ENCODE data around the gene SMYD3. TPM values are rescaled to one million over a fixed set of nuclear protein-coding genes. Genes with fewer than 3 reads are reported as not detected.
"Not testable (repeated sequence)": the region's sequence is repeated elsewhere in the genome, so short reads cannot be mapped to it uniquely, and the experiment has no call there.

The SMYD3 gene
- total and polyA plus RNA-seq, 5 donors from 2014 or later, result 17.7 to 36.6 (median 28.9) TPM

DNA sequence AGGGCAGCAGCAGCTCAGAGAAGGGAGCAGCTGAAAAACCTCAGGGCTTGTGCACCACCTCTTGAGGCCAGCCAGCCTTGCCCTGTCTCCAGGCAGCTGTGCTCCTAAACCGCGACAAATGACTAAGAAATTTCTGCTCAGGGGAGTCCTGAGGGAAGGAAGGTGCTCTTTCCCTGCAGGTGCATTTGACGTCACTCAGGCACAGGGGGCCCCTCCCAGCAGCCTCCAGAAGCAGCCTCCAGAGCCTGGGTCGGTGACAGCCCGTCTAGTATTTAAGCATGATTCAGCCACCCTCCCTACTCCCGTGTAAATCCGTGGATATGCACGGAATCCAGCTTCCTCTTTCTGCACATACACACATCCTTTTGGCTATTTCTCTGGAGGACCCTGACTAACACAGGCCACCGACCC, 791.8 kb downstream of the SMYD3 start:
- no peak overlapping the region for H3K27ac Mint-ChIP-seq
- DNase-seq, result no peak
- no peaks in the 10 kb centered on the region for H3K4me1 Mint-ChIP-seq
- Histone ChIP-seq H3K36me3 (ENCODE audit: control insufficient read depth, insufficient read depth, low read length) (no peaks in the 10 kb centered on the region), H3K27ac (ENCODE audit: insufficient read depth, low read length, poor library complexity, severe bottlenecking) (no peak overlapping the region), H3K4me1 (ENCODE audit: control insufficient read depth, insufficient read depth, low read length, poor library complexity, severe bottlenecking) (no peaks in the 10 kb centered on the region), H3K27me3 (ENCODE audit: control insufficient read depth, insufficient read depth, low read length) (no peaks in the 10 kb centered on the region), H3K9me3 (ENCODE audit: control insufficient read depth in 2 of 2, low read length in 2 of 2) (no peaks in the 10 kb centered on the region), H3K4me3 (ENCODE audit: low read depth, low read length) (no peak overlapping the region)
- H3K9me3 Mint-ChIP-seq, result peaks cover 0 to 2% (median 0%) of the 10 kb centered on the region in 7 donors
- H3K27me3 Mint-ChIP-seq, result peaks cover 7% of the 10 kb centered on the region
- ATAC-seq (ENCODE audit: low read depth in 2 of 2), result no peak
- no peak overlapping the region for H3K4me3 Mint-ChIP-seq
- H3K36me3 Mint-ChIP-seq, result no peaks in the 10 kb centered on the region

DNA sequence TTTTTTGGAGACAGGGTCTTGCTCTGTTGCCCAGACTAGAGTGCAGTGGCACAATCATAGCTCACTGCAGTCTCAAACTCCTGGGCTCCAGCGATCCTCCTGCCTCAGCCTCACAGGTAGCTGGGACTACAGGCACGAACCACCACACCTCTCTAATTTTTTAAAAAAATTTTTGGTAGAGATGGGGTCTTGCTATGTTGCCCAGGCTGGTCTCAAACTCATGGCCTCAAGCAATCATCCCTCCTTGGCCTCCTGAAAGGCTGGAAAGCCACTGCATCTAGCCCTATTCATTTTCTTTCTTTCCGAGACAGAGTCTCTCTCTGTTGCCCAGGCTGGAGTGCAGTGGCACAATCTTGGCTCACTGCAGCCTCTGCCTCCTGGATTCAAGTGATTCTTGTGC, 793.1 kb downstream of the SMYD3 start:
- not testable (repeated sequence) for H3K4me3 Mint-ChIP-seq; DNase-seq; H3K4me1 ChIP-seq (ENCODE audit: control insufficient read depth, insufficient read depth, low read length, poor library complexity, severe bottlenecking); ATAC-seq (ENCODE audit: low read depth in 2 of 2); H3K4me3 ChIP-seq (ENCODE audit: low read depth, low read length); H3K27ac Mint-ChIP-seq; H3K36me3 ChIP-seq (ENCODE audit: control insufficient read depth, insufficient read depth, low read length); H3K27me3 ChIP-seq (ENCODE audit: control insufficient read depth, insufficient read depth, low read length); H3K4me1 Mint-ChIP-seq; H3K27me3 Mint-ChIP-seq; H3K27ac ChIP-seq (ENCODE audit: insufficient read depth, low read length, poor library complexity, severe bottlenecking); H3K36me3 Mint-ChIP-seq; H3K9me3 ChIP-seq (ENCODE audit: control insufficient read depth in 2 of 2, low read length in 2 of 2); H3K9me3 Mint-ChIP-seq

DNA sequence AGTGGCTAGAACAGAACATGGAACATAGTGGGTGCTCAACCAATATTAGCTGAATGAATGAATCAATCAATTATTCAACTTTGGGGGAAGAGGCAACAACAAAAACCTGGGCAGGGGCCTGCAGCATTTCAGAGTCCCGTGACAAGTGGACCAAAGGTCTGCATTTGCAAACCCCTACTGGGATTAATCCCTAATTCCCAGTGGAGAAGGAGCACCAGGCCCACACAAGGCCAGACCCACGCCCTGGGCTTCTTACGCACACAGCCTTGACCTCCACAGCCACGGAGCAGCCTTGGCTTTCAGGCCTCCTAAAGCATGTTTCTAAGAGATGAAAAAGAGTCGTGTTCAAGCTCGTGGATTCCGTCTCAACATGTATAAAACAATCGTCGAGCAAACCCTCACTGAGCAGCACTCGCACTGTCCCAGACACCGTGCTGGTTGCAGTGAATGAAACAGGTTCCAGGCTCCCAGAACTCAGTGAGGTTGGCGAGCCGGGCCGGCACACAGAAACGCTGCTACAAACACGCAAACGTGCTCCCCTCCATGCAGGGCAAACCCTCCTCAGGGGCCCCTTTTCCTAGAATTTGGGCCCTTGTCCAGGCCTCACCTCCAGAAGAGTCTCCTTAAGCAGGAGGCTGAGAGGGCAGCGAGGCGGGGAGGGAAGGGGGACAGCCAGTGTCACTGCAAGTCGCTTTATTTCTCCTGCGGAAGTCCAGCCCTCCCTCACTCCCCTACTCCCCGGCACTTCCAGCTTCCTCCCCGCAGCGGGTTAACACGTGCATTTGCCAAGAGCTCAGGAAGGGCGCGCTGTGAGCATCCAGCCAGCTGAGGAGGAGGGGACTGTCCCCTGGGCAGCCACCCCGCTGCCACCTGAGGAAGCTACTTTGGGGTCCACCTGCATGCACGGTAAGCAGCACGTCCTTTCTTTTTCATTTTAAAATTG, 795.8 kb downstream of the SMYD3 start:
- Mint-ChIP-seq H3K36me3 (no peaks in the 10 kb centered on the region), H3K27ac (no peak overlapping the region), H3K4me1 (no peaks in the 10 kb centered on the region), H3K9me3 (no peaks in the 10 kb centered on the region), H3K27me3 (no peaks in the 10 kb centered on the region), H3K4me3 (no peak overlapping the region)
- Histone ChIP-seq H3K4me1 (ENCODE audit: control insufficient read depth, insufficient read depth, low read length, poor library complexity, severe bottlenecking) (no peaks in the 10 kb centered on the region), H3K36me3 (ENCODE audit: control insufficient read depth, insufficient read depth, low read length) (no peaks in the 10 kb centered on the region), H3K27ac (ENCODE audit: insufficient read depth, low read length, poor library complexity, severe bottlenecking) (no peak overlapping the region), H3K27me3 (ENCODE audit: control insufficient read depth, insufficient read depth, low read length) (no peaks in the 10 kb centered on the region), H3K9me3 (ENCODE audit: control insufficient read depth in 2 of 2, low read length in 2 of 2) (no peaks in the 10 kb centered on the region), H3K4me3 (ENCODE audit: low read depth, low read length) (no peak overlapping the region)
- DNase-seq, result no peak
- ATAC-seq (ENCODE audit: low read depth in 2 of 2), result no peak

GRCh38 chr1:245707941-245708340, 799.1 kb downstream of the SMYD3 start:
- Mint-ChIP-seq H3K27ac (no peak overlapping the region), H3K27me3 (no peaks in the 10 kb centered on the region), H3K9me3 (no peaks in the 10 kb centered on the region), H3K4me3 (no peak overlapping the region), H3K4me1 (no peaks in the 10 kb centered on the region), H3K36me3 (no peaks in the 10 kb centered on the region)
- Histone ChIP-seq H3K9me3 (ENCODE audit: control insufficient read depth in 2 of 2, low read length in 2 of 2) (no peaks in the 10 kb centered on the region), H3K27ac (ENCODE audit: insufficient read depth, low read length, poor library complexity, severe bottlenecking) (no peak overlapping the region), H3K27me3 (ENCODE audit: control insufficient read depth, insufficient read depth, low read length) (no peaks in the 10 kb centered on the region), H3K4me3 (ENCODE audit: low read depth, low read length) (no peak overlapping the region), H3K36me3 (ENCODE audit: control insufficient read depth, insufficient read depth, low read length) (no peaks in the 10 kb centered on the region), H3K4me1 (ENCODE audit: control insufficient read depth, insufficient read depth, low read length, poor library complexity, severe bottlenecking) (no peaks in the 10 kb centered on the region)
- ATAC-seq (ENCODE audit: low read depth in 2 of 2), result no peak
- DNase-seq, result no peak

- H3K27ac ChIP-seq (ENCODE audit: insufficient read depth, low read length, poor library complexity, severe bottlenecking), result no peak overlapping the region
- H3K36me3 Mint-ChIP-seq, result no peaks in the 10 kb centered on the region
- H3K27me3 Mint-ChIP-seq, result no peaks in the 10 kb centered on the region
- H3K27ac Mint-ChIP-seq, result no peak overlapping the region
- H3K36me3 ChIP-seq (ENCODE audit: control insufficient read depth, insufficient read depth, low read length), result no peaks in the 10 kb centered on the region
- no peaks in the 10 kb centered on the region for H3K4me1 Mint-ChIP-seq
- no peaks in the 10 kb centered on the region for H3K27me3 ChIP-seq (ENCODE audit: control insufficient read depth, insufficient read depth, low read length)
- no peaks in the 10 kb centered on the region for H3K4me1 ChIP-seq (ENCODE audit: control insufficient read depth, insufficient read depth, low read length, poor library complexity, severe bottlenecking)
- peaks cover 0 to 2% (median 0%) of the 10 kb centered on the region in 7 donors for H3K9me3 Mint-ChIP-seq
- DNase-seq (no peak), ATAC-seq (ENCODE audit: low read depth in 2 of 2) (no peak)
- H3K4me3 Mint-ChIP-seq, result no peak overlapping the region
- H3K4me3 ChIP-seq (ENCODE audit: low read depth, low read length), result no peak overlapping the region
- no peaks in the 10 kb centered on the region for H3K9me3 ChIP-seq (ENCODE audit: control insufficient read depth in 2 of 2, low read length in 2 of 2)
These were observed 802.3 kb downstream of the SMYD3 start for GRCh38 chr1:245704765-245705164.

GRCh38 chr1:245704341-245704740, 802.7 kb downstream of the SMYD3 start:
- Histone ChIP-seq H3K9me3 (ENCODE audit: control insufficient read depth in 2 of 2, low read length in 2 of 2) (no peaks in the 10 kb centered on the region), H3K27me3 (ENCODE audit: control insufficient read depth, insufficient read depth, low read length) (no peaks in the 10 kb centered on the region), H3K4me1 (ENCODE audit: control insufficient read depth, insufficient read depth, low read length, poor library complexity, severe bottlenecking) (no peaks in the 10 kb centered on the region), H3K4me3 (ENCODE audit: low read depth, low read length) (no peak overlapping the region), H3K27ac (ENCODE audit: insufficient read depth, low read length, poor library complexity, severe bottlenecking) (no peak overlapping the region), H3K36me3 (ENCODE audit: control insufficient read depth, insufficient read depth, low read length) (no peaks in the 10 kb centered on the region)
- Mint-ChIP-seq H3K4me1 (no peaks in the 10 kb centered on the region), H3K9me3 (peaks cover 0 to 2% (median 0%) of the 10 kb centered on the region in 7 donors), H3K27ac (no peak overlapping the region), H3K36me3 (no peaks in the 10 kb centered on the region), H3K4me3 (no peak overlapping the region), H3K27me3 (no peaks in the 10 kb centered on the region)
- DNase-seq, result no peak
- ATAC-seq (ENCODE audit: low read depth in 2 of 2), result no peak

DNA sequence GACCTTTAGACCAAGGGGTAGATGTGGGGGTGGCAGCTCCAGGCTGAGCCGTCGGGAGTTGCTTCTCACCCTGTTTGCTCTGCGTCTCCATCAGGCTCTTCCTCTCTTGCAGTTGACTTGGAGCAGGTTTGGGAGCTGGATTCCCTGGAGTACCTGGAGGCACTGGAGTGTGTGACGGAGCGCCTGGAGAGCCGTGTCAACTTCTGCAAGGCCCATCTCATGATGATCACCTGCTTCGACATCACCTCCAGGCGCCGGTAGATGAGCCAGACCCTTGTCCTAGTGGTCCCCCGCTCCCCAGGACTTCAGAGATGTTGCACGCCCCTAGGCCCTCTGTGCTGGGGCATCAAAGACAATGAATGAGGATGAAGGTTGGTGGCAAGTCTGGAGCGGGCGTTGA, 804.7 kb downstream of the SMYD3 start:
- Histone ChIP-seq H3K27ac (ENCODE audit: insufficient read depth, low read length, poor library complexity, severe bottlenecking) (no peak overlapping the region), H3K27me3 (ENCODE audit: control insufficient read depth, insufficient read depth, low read length) (no peaks in the 10 kb centered on the region), H3K9me3 (ENCODE audit: control insufficient read depth in 2 of 2, low read length in 2 of 2) (no peaks in the 10 kb centered on the region), H3K4me3 (ENCODE audit: low read depth, low read length) (no peak overlapping the region), H3K4me1 (ENCODE audit: control insufficient read depth, insufficient read depth, low read length, poor library complexity, severe bottlenecking) (no peaks in the 10 kb centered on the region), H3K36me3 (ENCODE audit: control insufficient read depth, insufficient read depth, low read length) (no peaks in the 10 kb centered on the region)
- Mint-ChIP-seq H3K27ac (no peak overlapping the region), H3K36me3 (no peaks in the 10 kb centered on the region), H3K27me3 (no peaks in the 10 kb centered on the region), H3K4me1 (no peaks in the 10 kb centered on the region), H3K9me3 (peaks cover 0 to 2% (median 0%) of the 10 kb centered on the region in 7 donors), H3K4me3 (peak overlapping the region in 1 of 4 donors; percentile 84)
- ATAC-seq (ENCODE audit: low read depth in 2 of 2) (no peak), DNase-seq (no peak)

- Histone ChIP-seq H3K27me3 (ENCODE audit: control insufficient read depth, insufficient read depth, low read length) (no peaks in the 10 kb centered on the region), H3K9me3 (ENCODE audit: control insufficient read depth in 2 of 2, low read length in 2 of 2) (no peaks in the 10 kb centered on the region), H3K4me3 (ENCODE audit: low read depth, low read length) (no peak overlapping the region), H3K36me3 (ENCODE audit: control insufficient read depth, insufficient read depth, low read length) (no peaks in the 10 kb centered on the region), H3K4me1 (ENCODE audit: control insufficient read depth, insufficient read depth, low read length, poor library complexity, severe bottlenecking) (no peaks in the 10 kb centered on the region), H3K27ac (ENCODE audit: insufficient read depth, low read length, poor library complexity, severe bottlenecking) (no peak overlapping the region)
- ATAC-seq (ENCODE audit: low read depth in 2 of 2) (no peak), DNase-seq (no peak)
- Mint-ChIP-seq H3K9me3 (peaks cover 0 to 2% (median 0%) of the 10 kb centered on the region in 7 donors), H3K27ac (no peak overlapping the region), H3K36me3 (no peaks in the 10 kb centered on the region), H3K4me3 (no peak overlapping the region), H3K4me1 (no peaks in the 10 kb centered on the region), H3K27me3 (no peaks in the 10 kb centered on the region)
These were observed 805.4 kb downstream of the SMYD3 start for GRCh38 chr1:245701631-245702030.

Data from CD4-positive, CD25-positive, alpha-beta regulatory T cell (primary cell).